Suppressor macrophage treated with lipopolysaccharide for 4 hours (primary cell): ENCODE measurements around the gene APOL2.
"Not testable (repeated sequence)": the region's sequence is repeated elsewhere in the genome, so short reads cannot be mapped to it uniquely, and the experiment has no call there.

Source experiments
- DNase-seq: peaks from one replicate; pipeline ENCODE4 v3.0.0-alpha.2; 2020

The APOL2 gene

GRCh38 chr22:36239401-36240171 is at the start of gene APOL2:
APOL2 (minus strand) TSS chr22:36239527; CDS start chr22:36233162, 6,365 bp downstream.
- DNase-seq: peak; percentile 97

GRCh38 chr22:36288571-36289405 is 49.5 kb upstream of the APOL2 start:
- no peak for DNase-seq

GRCh38 chr22:36287881-36288515 is 48.7 kb upstream of the APOL2 start:
- no peak for DNase-seq

- DNase-seq: peak; percentile 75
These were observed 47.0 kb upstream of the APOL2 start for GRCh38 chr22:36286096-36286957.

- no peak for DNase-seq
These were observed 46.2 kb upstream of the APOL2 start for GRCh38 chr22:36285545-36285944.

- DNase-seq: no peak
These were observed 45.7 kb upstream of the APOL2 start for GRCh38 chr22:36285017-36285416.

- DNase-seq: no peak
These were observed 44.8 kb upstream of the APOL2 start for GRCh38 chr22:36284171-36284571.

- DNase-seq: no peak
These were observed 43.1 kb upstream of the APOL2 start for GRCh38 chr22:36282328-36282831.

- no peak for DNase-seq
These were observed 42.5 kb upstream of the APOL2 start for GRCh38 chr22:36281781-36282327.

- DNase-seq: no peak
These were observed 41.1 kb upstream of the APOL2 start for GRCh38 chr22:36280379-36280778.

GRCh38 chr22:36279219-36279666 is 39.9 kb upstream of the APOL2 start:
- peak; percentile 6 for DNase-seq

GRCh38 chr22:36277482-36278291 is 38.4 kb upstream of the APOL2 start:
- peak; percentile 62 for DNase-seq

GRCh38 chr22:36274531-36274930 is 35.2 kb upstream of the APOL2 start:
- DNase-seq: peak; percentile 34

- DNase-seq: not testable (repeated sequence)
These were observed 32.6 kb upstream of the APOL2 start for GRCh38 chr22:36271951-36272350.

GRCh38 chr22:36271231-36271630 is 31.9 kb upstream of the APOL2 start:
- DNase-seq: not testable (repeated sequence)

- no peak for DNase-seq
These were observed 28.7 kb upstream of the APOL2 start for GRCh38 chr22:36267896-36268485.

- no peak for DNase-seq
These were observed 27.7 kb upstream of the APOL2 start for GRCh38 chr22:36267058-36267457.

- DNase-seq: not testable (repeated sequence)
These were observed 24.7 kb upstream of the APOL2 start for GRCh38 chr22:36263886-36264664.

GRCh38 chr22:36263216-36263673 is 23.9 kb upstream of the APOL2 start:
- DNase-seq: not testable (repeated sequence)

GRCh38 chr22:36262307-36262706 is 23.0 kb upstream of the APOL2 start:
- DNase-seq: not testable (repeated sequence)
